ENCODE results near the gene SCN4A. TPM values are rescaled to one million over a fixed set of nuclear protein-coding genes. Genes with fewer than 3 reads are reported as not detected.

SCN4A gene
- total and polyA plus RNA-seq, 7 donors: 3.8 to 137 (median 45.9) TPM

GRCh38 chr17:63998050-63998720 lies 25.5 kb upstream of the SCN4A start, which contains the start of gene PRR29:
Gene PRR29, plus strand, starts transcription at chr17:63998351. Its CDS starts 14 bp downstream, at chr17:63998365.
- Histone ChIP-seq H3K9me3 (no peaks in the 10 kb centered on the region), H3K27me3 (ENCODE audit: insufficient read depth in 3 of 3, low read length in 2 of 3) (peaks cover 0 to 23% (median 4%) of the 10 kb centered on the region in 3 donors), H3K4me1 (peaks cover 14% of the 10 kb centered on the region), H3K27ac (no peak within 1 kb of the TSS), H3K36me3 (ENCODE audit: insufficient read depth in 1 of 2, low read depth in 1 of 2) (no peaks in the 10 kb centered on the region), H3K4me3 (peak within 1 kb of the TSS; percentile 64)
- ATAC-seq (peak; percentile 58 to 77 (median 68)), DNase-seq (peak; percentile 71 to 85)
- 1 to 2% (median 1%) methylated on average over 23 to 43 of the region's 43 CpGs for WGBS, 3 donors
- no peak for TF ChIP-seq CTCF (IDR thresholded peaks at IDR 0.05)
- intact Hi-C loops (cut with DNase I): loop anchor here in 1 of 2 donors (5.0 kb wide), 1 partner anchor 66 kb away; the partner anchor contains the start of gene CD79B

GRCh38 chr17:63997341-63998048 lies 24.8 kb upstream of the SCN4A start:
- H3K27ac ChIP-seq: no peak overlapping the region
- TF ChIP-seq CTCF (IDR thresholded peaks at IDR 0.05): no peak
- intact Hi-C loops (cut with DNase I): loop anchor here in 1 of 2 donors (5.0 kb wide), 1 partner anchor 65 kb away; the partner anchor contains the start of gene CD79B
- peaks cover 0 to 23% (median 4%) of the 10 kb centered on the region in 3 donors for H3K27me3 ChIP-seq (ENCODE audit: insufficient read depth in 3 of 3, low read length in 2 of 3)
- no peaks in the 10 kb centered on the region for H3K9me3 ChIP-seq
- WGBS, 3 donors: 18 to 27% (median 19%) methylated on average over 19 of the region's 19 CpGs
- DNase-seq: no peak
- peaks cover 14% of the 10 kb centered on the region for H3K4me1 ChIP-seq
- H3K4me3 ChIP-seq: peak overlapping the region; percentile 64
- H3K36me3 ChIP-seq (ENCODE audit: insufficient read depth in 1 of 2, low read depth in 1 of 2): no peaks in the 10 kb centered on the region
- peak; percentile 7 to 47 (median 28) for ATAC-seq

GRCh38 chr17:63996430-63997182 lies 23.9 kb upstream of the SCN4A start:
- no peak for TF ChIP-seq CTCF (IDR thresholded peaks at IDR 0.05)
- Histone ChIP-seq H3K27ac (no peak overlapping the region), H3K27me3 (ENCODE audit: insufficient read depth in 3 of 3, low read length in 2 of 3) (peaks cover 0 to 23% (median 4%) of the 10 kb centered on the region in 3 donors), H3K4me1 (peaks cover 14% of the 10 kb centered on the region), H3K36me3 (ENCODE audit: insufficient read depth in 1 of 2, low read depth in 1 of 2) (no peaks in the 10 kb centered on the region), H3K9me3 (no peaks in the 10 kb centered on the region), H3K4me3 (no peak overlapping the region)
- 88 to 91% (median 89%) methylated on average over 11 of the region's 11 CpGs for WGBS, 3 donors
- intact Hi-C loops (cut with DNase I): loop anchor here in 1 of 2 donors (5.0 kb wide), 1 partner anchor 64 kb away; the partner anchor contains the start of gene CD79B
- ATAC-seq (no peak), DNase-seq (no peak)

- Histone ChIP-seq H3K4me3 (no peak overlapping the region), H3K36me3 (ENCODE audit: insufficient read depth in 1 of 2, low read depth in 1 of 2) (no peaks in the 10 kb centered on the region), H3K27me3 (ENCODE audit: insufficient read depth in 3 of 3, low read length in 2 of 3) (peaks cover 0 to 23% (median 4%) of the 10 kb centered on the region in 3 donors), H3K27ac (no peak overlapping the region), H3K4me1 (peaks cover 16% of the 10 kb centered on the region), H3K9me3 (no peaks in the 10 kb centered on the region)
- no peak for ATAC-seq
- no peak for TF ChIP-seq CTCF (IDR thresholded peaks at IDR 0.05)
- 77 to 87% (median 87%) methylated on average over 5 of the region's 5 CpGs for WGBS, 3 donors
- intact Hi-C loops (cut with DNase I): loop anchor here in 1 of 2 donors (5.0 kb wide), 1 partner anchor 63 kb away; the partner anchor contains the start of gene CD79B
- DNase-seq: no peak
Observed at GRCh38 chr17:63995626-63996025, 22.9 kb upstream of the SCN4A start.

Measured in psoas muscle (tissue), 8 donors.